Epidermal melanocyte (primary cell): ENCODE data around the gene KCND2.

ENCODE experiments used
- DNase-seq: peaks from one replicate; pipeline ENCODE4 v3.0.0; 2011; ENCODE audit warnings: low spot score; ENCODE audit not compliant: insufficient read length

KCND2 gene

DNA sequence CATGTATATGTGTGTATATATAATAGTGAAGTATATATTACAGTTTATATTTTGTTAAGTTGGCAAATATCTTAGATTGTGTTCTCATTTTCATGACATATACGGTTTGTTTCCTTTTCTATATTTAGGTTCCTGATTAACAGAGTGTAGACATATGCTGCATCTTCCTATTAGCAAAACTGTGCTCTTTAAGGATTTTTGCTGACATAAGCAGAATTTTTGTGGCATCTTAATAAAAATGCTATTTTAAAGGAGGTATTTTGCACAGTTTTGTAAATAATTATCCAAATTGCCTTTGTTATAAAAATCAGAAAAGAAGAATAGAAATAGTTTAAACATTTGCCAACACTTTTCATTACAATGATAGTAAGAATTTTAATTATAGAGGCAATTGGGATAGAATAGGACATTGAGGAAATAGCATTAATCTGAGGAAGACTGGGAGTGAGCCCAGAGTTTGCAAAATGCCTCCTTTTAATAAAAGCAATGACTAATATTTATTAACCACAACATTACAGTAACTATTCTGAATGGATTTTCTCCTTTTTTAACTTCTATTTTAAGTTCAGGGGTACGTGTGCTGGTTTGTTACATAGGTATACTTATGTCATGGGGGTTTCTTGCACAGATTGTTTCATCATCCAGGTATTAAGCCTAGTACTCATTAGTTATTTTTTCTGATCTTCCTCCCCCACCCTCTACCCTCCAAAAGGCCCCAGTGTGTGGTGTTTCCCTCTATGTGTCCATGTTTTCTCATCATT, 38.2 kb downstream of the KCND2 start:
- DNase-seq = no peak

DNA sequence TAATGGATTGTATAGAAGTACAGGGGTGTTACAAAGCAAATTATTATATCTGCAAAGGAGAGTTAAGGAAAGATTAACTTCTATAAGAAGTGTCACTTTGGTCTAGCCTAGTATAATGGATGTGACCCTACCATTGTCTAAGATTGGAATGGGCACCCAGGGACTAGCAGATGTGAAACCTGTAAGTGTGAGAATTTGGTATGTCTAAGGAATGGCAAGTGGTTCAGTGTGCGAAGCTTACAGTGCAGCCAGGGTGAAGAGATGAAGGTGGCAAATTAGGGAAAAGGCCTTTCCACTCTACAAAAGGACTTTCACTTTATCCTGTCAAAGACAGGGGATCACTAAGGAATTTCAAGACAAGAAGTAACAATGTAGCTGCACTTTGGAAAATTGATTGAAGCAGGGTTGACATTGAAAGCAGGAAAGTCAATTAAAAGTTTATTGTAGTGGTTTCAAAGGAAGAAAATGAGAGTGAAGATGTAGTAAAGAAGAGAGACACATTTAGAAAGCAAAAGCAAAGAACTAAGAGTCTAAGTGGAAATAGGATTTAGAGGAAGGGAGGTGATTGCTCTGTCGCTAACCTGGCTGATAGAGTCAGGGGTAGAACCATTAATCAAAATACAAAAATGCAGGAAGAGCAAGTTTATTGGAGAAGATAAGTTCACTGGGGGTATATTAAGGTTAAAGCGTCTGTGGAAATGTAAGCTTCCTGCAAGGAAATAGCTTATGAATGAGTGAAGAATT, 47.4 kb downstream of the KCND2 start:
- no peak for DNase-seq

DNA sequence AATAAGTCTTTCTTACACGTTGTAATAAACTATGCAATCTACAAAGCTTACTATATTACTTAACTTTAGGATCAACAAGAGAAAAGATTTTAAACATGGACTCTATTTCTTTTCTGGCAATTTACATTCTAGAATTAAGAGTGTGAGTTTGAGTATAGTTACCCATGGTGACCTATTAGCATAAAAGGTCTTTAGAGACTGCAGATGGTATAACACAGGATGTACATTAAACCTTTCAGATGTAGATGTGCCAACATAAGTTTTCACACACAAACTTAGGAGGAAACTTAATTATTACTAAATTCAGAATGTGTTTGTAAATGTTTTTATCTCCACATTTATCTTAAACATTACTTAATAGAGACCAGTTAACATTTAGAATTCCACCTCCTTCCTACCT, 54.1 kb downstream of the KCND2 start:
- DNase-seq = no peak

DNA sequence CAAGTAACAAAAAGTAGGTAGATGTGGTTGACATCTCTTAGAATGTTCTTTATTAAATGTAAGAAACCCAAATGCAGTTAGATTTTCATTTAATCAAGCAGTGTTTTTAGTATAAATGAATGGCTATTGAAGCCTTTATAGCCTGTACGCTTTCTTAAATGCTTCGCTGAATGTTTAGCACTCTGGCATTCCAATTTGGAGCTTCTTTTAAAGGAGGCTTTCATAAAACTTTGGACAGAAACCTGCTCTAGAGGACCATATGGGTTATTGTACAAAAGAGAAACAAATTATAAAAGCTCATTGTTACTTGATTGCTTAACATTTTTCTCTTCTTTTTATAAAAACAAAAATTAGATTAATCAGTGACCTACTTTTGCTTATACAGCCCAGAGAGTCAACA, 59.5 kb downstream of the KCND2 start:
- no peak for DNase-seq

DNA sequence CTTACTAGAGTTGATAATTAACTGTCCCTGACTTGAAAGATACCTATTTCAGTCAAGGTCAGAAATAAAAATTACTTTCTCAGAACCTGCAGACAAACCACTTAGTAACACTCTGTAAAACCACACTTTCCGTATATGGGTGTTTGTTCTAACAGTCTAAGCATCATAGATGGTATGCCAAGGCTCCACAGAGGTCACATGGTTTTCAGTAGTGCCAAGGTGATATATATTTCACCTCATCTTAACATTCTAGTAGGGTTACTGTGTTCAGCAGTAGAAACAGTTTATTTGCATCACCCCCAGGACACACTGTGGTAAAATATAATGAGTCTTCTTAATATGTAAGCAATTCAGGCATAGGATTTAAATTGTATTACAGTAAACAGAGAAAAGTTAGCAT, 61.5 kb downstream of the KCND2 start:
- no peak for DNase-seq

DNA sequence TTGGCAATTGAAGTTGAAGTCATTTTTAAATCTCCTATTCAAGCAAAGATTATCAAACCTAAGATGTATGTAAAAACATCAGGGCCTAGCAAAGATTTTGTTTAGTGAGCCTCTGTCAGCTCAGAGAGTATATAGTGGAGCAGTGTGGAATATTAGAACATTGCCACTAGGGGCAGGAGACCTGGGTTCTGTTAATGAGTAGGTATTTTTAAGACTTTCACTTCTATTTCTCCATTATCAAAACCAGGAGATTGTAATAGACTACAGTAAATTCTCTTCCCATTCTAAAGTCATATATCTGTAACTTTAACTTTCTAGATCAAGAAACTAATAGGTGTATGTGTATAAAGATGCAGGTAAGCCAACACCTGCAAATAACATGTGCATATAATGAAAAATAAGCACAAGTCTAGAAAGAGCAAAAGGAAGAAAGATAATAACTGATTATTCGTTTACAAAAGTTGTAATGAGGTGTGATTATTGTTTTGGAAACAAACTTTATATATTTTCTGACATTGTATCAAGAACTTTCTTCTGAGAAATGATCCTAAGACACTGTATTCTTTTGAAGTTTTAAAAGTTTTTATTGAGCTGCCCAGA, 64.4 kb downstream of the KCND2 start:
- no peak for DNase-seq

DNA sequence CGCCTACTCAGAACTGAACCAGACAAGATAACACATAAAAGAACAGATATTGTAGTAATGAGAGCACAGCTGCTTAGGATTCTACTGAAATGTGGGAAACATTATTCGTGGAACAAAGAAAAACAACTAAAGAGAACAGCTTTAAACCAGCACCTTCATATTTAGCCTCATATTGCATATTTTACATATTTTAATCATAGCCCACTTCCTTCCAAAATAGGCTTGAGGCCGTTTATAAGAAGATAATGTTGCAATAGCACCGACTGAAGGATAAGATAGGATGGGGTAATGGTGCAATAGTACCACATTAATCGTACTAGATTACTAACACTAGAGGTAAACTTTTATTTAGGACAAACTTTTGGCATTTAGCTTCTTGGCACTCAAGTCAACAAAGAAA, 71.3 kb downstream of the KCND2 start:
- no peak for DNase-seq

DNA sequence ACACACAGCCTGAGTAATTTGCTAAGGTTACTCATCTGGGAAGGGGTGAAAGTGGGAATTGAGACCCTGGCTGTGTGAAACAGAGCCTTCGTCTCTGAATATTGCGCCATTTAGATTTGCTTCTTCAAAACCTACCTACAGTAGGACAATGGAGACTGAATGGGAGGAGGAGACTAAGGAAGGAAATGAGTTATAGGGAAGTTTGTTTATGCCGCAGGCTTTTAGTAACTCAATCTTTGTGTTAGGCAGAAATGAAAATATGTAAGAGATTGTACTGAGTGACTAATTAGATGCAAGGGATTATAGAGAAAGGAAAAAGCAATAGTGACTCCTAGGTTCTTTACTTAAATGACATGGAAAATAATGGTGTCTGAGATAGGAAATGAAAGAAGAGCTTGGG, 80.2 kb downstream of the KCND2 start:
- no peak for DNase-seq

DNA sequence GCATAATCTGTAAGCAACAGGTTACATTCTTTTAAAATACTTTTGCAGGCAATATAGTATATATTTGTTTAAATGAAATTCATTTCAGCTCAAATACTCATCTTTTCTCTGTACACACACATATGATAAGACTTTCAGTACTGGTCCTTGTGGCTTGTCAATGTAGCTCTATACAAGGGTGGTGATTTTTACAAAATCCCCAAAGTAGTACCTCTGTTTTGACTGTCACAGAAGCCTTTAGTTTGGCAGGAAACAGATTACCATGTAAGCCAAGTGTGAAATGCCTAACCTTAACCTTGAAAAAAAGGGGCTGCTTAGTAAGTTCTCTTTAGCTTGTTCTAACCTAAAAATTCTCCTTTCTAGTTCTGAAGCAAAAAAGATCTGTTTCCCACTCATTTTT, 87.9 kb downstream of the KCND2 start:
- no peak for DNase-seq

DNA sequence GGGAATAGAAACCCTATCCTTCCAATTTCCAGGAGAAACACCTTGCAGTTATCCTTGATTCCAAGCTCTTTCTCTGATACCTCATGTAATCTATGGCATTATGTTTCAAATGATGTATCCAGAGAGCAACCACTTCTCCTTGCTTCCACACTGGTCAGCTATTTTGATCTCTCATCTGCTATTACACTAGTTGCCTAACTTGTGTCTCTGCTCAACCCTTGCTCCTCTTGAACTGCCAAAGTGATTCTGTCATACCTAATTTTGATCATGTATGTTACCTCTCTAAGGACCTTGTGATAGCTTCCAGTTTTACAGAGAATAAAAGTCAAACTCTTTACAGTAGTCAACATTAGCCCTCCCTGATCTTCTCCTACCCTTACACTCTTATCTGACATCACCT, 90.4 kb downstream of the KCND2 start:
- no peak for DNase-seq

DNA sequence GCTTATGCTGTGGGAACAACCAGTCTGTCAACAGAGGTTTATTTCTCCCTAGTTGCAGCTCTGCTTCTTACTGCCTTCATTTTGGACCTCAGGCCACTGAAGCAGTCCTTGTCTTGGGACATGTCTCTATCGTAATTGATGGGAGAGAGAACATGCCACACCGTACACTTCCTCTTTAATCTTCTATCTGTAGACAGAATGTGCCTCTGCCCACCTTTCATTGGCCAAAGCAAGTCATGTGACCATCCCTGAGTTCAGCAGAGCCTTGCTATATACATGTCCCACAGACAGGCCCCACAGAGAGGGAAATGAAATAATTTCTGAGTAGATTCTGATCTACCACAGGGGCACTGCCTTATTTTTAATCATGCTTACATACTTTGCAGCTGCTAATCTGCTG, 98.0 kb downstream of the KCND2 start:
- no peak for DNase-seq

DNA sequence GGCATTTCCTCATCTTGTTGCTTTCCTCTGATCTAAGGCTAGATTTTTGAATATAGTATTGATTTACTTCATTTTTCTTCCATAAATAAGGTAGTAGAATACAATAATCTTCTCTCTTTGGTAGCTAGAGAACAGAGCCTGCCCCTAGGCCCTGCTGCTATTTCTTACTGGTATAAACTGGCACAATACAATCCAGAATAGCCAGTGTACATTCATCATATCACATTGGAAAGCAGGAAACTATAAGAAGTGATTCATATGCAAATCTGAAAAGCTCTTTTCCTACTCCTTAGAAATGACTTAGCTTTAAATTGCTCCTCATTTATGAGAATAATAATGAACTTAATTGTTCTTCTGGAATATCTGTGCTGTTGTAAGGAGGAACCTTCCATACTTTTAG, 100.2 kb downstream of the KCND2 start:
- no peak for DNase-seq

DNA sequence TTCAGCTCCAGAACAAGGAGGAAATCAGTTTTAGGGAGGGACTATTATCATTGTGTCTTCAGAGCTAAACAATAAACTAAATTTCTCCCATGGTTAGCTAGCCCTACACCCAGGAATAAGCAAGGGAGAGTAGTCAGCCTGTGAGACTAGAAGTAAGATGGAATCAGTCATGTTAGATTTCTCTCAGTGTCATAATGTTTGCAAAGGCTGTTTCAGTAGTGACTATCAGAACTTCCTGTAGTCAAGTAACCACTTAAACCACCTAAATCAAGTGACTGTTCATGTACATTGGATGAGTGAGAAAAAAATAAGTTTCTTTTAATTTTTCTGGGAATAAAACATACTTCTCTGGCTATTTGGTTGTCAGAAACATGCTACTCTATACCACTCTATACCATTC, 121.6 kb downstream of the KCND2 start:
- DNase-seq = no peak

DNA sequence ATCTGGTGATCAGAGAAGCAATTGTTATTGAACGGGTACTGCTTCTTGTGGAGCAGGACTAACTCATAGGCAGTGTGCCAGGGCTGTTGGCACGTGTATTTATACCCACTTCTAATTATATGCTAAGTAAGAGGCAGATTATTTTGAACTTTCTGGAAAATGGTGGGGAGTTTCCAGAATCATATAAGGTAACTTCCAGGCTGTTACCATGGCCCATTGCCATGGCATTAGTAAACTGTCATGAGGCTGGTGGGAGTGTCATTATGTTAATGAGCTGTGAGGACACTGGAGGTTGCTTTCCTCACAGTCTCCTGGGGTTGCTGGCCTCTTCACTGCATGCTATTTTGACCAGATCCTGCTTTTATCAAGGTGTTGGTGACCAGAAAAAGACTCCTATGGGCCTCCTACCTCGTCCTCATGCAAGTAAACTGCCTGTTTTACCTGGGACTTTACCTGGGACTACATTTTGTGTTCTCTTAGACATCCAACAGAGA, 122.6 kb downstream of the KCND2 start:
- DNase-seq = no peak

DNA sequence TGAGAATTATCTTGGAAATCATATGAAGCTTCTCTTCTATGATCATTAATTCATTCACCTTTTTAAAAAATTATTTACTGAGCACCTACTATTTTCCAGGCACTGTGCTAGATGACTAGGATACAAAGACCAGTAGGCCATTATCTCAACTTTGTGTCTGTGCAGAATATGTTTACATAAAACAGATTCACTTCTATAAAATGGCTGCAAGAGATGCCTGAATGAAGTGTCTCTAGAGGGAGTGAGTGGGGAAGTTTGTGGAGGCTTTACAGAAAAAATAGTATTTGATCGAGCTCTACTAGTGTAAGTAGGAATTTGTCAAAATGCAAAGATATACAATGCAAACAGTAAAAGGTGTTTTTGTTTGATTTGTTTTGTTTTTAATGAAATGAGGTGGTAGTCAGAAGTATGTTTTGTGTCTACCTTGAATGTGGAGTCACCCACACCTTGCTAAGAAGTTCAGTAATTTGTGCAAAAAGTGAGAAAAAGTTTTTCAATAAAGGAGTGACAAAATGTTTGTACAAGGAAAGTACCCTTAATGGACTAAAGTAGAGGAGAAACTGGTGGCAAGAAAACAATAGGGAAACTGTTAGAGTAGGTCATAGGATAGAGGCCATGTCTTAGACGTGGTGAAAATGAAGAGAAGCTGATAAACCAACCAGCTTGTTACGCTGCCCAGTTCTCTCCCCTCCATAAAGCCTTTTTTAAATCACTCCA, 125.5 kb downstream of the KCND2 start:
- DNase-seq = no peak

DNA sequence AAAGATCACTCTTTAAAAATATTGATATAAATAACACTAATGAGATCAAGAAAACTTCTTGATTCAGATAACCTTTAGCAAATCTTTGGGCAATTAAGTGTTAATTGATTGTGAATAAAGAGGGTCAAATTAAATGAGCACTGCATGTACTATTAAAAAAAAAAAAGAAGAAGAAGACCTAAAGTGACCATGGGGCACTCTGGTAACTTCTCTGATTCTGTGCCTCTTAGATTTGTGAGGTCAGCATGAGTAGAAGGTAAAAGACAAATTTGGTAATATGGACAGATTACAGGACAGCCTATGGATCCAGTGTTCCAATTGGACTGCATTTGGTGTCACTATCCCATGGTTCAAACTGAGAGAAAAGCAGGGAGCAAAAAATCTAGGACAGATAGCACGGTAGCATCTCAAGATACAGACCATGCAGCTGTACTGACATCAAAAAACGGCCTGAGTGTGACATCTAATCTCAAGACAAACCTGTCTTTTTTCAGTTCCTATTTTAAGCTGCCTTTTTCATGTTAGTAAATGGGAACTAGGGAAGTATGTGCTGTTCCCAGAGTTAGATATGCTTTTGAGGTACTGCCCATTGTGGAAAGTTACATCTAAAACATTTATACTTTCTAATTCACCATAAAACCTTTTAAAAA, 128.0 kb downstream of the KCND2 start:
- DNase-seq = no peak

DNA sequence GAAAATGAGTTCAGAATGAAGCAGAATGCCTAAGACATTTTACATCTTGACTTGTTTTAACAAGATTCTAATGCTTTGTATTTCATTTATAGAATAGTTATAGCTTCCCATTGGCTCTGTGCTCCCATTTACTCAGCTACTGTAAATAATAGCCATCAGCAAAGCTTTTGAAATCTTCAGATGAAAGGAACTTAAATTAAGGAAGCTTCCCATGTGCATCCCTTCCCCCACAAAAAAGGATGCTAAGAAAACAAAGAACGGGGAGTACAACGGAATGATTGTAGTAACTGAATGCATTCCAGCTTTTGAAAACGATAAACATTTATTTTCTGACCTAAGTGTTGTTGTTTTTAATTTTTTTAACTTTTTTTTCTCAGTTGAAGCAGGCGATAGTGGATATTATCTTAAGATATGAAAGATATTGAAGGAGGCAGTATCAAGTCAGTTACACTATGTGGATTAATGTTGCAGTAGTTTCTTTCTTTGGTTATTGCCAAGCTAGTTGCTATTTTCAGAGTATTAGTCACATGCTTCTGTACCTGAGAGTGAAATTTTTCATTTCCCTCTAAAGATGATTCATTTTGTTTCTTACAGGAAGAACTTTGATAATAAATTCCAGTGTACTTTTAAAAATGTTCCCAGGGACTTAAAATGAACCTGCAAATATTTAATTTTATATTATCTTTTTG, 129.2 kb downstream of the KCND2 start:
- DNase-seq = no peak

DNA sequence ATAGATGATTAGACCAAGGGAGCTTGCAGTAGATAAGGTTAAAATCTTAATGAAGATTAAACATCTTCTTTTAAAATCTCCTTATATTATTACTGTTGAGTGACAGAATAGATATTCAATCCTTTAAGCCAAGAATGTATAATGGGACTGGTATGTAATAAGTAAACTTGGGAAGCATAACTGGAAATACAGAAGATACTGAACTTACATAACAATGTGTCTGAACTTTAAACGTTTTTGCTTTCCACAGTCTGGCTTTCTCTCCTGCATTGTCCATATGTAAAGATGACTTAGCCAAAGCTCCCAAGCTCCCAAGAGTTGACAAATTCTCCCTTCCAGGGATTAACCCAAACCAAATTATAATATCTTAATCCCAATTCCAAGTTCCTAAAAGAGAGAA, 129.8 kb downstream of the KCND2 start:
- no peak for DNase-seq

DNA sequence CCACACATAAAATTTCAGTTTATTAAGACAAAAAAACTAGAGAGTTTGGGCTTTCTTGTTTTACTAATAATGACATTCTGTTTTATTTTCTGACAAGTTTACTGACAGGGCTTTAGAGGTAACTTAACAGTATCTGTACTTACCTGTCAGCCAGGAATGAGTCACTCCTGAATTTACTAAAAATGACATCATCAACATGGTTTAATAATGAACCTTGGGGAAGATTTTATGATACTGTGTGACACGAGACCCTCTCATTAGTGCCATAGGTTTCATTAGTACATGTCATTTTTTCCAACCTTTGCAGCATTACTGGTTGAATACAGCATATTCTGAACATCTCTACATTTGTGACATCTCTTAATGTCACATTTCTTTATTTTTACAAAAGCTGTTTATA, 131.1 kb downstream of the KCND2 start:
- DNase-seq = no peak

DNA sequence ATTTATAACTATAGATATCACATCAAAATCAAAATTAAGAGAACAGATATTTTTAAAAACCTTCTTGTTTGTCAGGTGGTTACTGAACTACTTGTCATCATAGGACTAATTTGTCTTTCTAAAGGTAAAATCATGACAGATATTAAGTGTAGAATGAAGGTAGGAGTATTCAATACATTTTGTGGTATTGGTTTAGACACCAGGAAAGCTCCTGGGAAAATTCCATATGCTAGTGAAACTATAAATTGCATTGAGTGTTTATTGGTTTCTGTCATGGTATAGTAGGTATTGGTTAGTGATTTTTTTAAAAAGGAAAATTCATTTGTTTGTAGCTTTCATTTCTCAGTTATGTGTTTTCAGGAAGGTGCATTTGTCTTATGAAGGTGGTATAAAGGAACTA, 132.7 kb downstream of the KCND2 start:
- DNase-seq = no peak

DNA sequence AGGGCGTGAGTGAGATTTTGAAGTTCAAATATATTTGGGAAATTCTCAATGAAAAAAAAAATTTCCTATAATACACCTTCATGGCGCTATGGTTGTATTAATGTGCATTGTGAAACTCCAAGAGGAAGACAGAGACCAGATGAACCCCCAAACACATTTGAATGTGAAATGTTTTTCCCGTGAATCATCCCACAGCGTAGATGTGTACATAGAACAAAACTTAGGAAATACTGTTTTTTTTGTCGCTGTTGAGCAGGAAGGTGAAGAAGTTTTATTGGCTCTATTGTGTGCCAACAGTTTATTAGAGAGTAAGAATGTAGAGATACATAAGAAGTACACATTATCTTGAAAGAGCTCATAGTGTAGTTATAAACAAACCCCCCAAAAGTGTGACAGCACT, 134.0 kb downstream of the KCND2 start:
- no peak for DNase-seq
